K562 (cell line): Measurements from ENCODE around the gene POLR2A. TPM values are rescaled to one million over a fixed set of nuclear protein-coding genes. Genes with fewer than 3 reads are reported as not detected.
A peak's percentile ranks its signal among the peaks of the same experiment; 100 is the strongest.

Experiments
- ATAC-seq: fragments of 200-7000 bp; cut with Tn5 transposase; 3 replicates; pipeline ENCODE4 v1.9.1; 2020; ENCODE audit warnings: moderate library complexity
- BruUV-seq: library from RNA; stranded (reverse); fragments of 400-500 nt; replicated peaks from 2 replicates; lab custom pipeline; 2021; lab: Mats Ljungman, UMichigan
- CTCF ChIA-PET: fragments of 300-600 bp; formaldehyde crosslinking; extraction: SDS; loops from one replicate; lab custom pipeline; 2021; ENCODE audit warnings: low intra/inter-chr PET ratio; lab: Yijun Ruan, JAX
- POLR2A ChIA-PET: fragments of 300-600, 350-650 bp; sonication (Branson Sonifier 250); formaldehyde crosslinking; extraction: SDS; loops from one replicate; lab custom pipeline; 2021; ENCODE audit warnings: antibody characterized with exemption, inconsistent platforms; lab: Yijun Ruan, JAX
- DNase-seq, 4 experiments: peaks; one replicate each; pipeline versions ENCODE4 v3.0.0 to v3.0.0-alpha.2; 2011 to 2018; ENCODE audit warnings: low spot score in 3 of 4, mixed read lengths in 3 of 4; ENCODE audit errors: extremely low read depth in 1 of 4
- FAIRE-seq: peaks from 2 replicates; lab custom pipeline; 2011; peaks lifted over from hg19 to GRCh38; lab: Jason Lieb, UNC
- H2AFZ ChIP-seq: 2 replicates; pipeline ENCODE4 v1.6.0; 2011; ENCODE audit warnings: low read depth, low read length, control low read depth, inconsistent platforms
- H3K27ac ChIP-seq: fragments of 200-600 bp; 3 replicates; pipeline ENCODE4 v1.8.0; 2011; ENCODE audit warnings: low read depth, mild to moderate bottlenecking, control low read depth, inconsistent platforms, low read length, moderate library complexity, mixed read lengths; ENCODE audit errors: extremely low read depth
- H3K27me3 ChIP-seq, 2 experiments: fragments of 300-600 bp in 1 of 2; 2 replicates in 1 of 2; 3 replicates in 1 of 2; pipeline versions ENCODE4 v1.6.0 to v1.8.0; 2011; ENCODE audit warnings: inconsistent platforms in 2 of 2, low read length in 2 of 2, mild to moderate bottlenecking in 1 of 2, mixed read lengths in 1 of 2, moderate library complexity in 1 of 2; ENCODE audit not compliant: control insufficient read depth in 2 of 2, insufficient read depth in 2 of 2
- H3K36me3 ChIP-seq: fragments of 300-600 bp; 3 replicates; pipeline ENCODE4 v1.8.0; 2011; ENCODE audit warnings: mild to moderate bottlenecking, low read length, inconsistent platforms; ENCODE audit not compliant: control insufficient read depth, insufficient read depth
- H3K4me1 ChIP-seq, 2 experiments: fragments of 200-600 bp in 1 of 2; replicated peaks in 1 of 2; 2 replicates in 1 of 2; 3 replicates in 1 of 2; pipeline versions ENCODE4 v1.5.1 to v1.8.0; 2011; ENCODE audit warnings: inconsistent platforms in 2 of 2, low read length in 2 of 2, mild to moderate bottlenecking in 1 of 2, mixed read lengths in 1 of 2, moderate library complexity in 1 of 2; ENCODE audit not compliant: control insufficient read depth in 2 of 2, insufficient read depth in 2 of 2
- H3K4me2 ChIP-seq: 2 replicates; pipeline ENCODE4 v1.6.1; 2011; ENCODE audit warnings: low read length, control low read depth, inconsistent platforms, mixed read lengths; ENCODE audit not compliant: insufficient read depth
- H3K4me3 ChIP-seq: fragments of 200-600 bp; sonication (generic), shearing (Covaris generic); 2 replicates; pipeline ENCODE4 v1.5.1; 2016; ENCODE audit warnings: control low read depth, inconsistent platforms
- H3K79me2 ChIP-seq: fragments of 200-600 bp; 3 replicates; pipeline ENCODE4 v1.8.0; 2011; ENCODE audit warnings: low read length, inconsistent platforms; ENCODE audit not compliant: control insufficient read depth, insufficient read depth
- H3K9ac ChIP-seq, 2 experiments: 2 replicates each; pipeline versions ENCODE4 v1.6.0 to v1.6.1; 2011; ENCODE audit warnings: low read depth in 2 of 2, low read length in 2 of 2, control low read depth in 1 of 2, inconsistent platforms in 1 of 2, mild to moderate bottlenecking in 1 of 2, mixed read lengths in 1 of 2; ENCODE audit not compliant: insufficient read depth in 1 of 2
- H3K9me1 ChIP-seq: one replicate; pipeline ENCODE4 v1.6.0; 2011; ENCODE audit warnings: inconsistent platforms, mild to moderate bottlenecking, low read length, moderate library complexity; ENCODE audit not compliant: control insufficient read depth, insufficient read depth
- H3K9me3 ChIP-seq: replicated peaks from 2 replicates; pipeline ENCODE4 v1.5.1; 2011; ENCODE audit warnings: low read depth, low read length, inconsistent platforms; ENCODE audit not compliant: control insufficient read depth, insufficient read depth
- H4K20me1 ChIP-seq: replicated peaks from 2 replicates; pipeline ENCODE4 v1.6.1; 2011; ENCODE audit warnings: low read length, inconsistent platforms, mixed read lengths; ENCODE audit not compliant: control insufficient read depth, insufficient read depth
- AFF4 ChIP-seq: sonication (generic); formaldehyde crosslinking; IDR thresholded peaks from 2 replicates; pipeline ENCODE4 v1.8.0; 2023; ENCODE audit warnings: mild to moderate bottlenecking, missing genetic modification reagents
- ELK1 ChIP-seq: sonication (generic); formaldehyde crosslinking; IDR thresholded peaks from 2 replicates; pipeline ENCODE4 v1.8.1; 2022; ENCODE audit warnings: missing genetic modification reagents
- MYC ChIP-seq, 2 experiments: fragments of 250-450 bp in 1 of 2; sonication (Bioruptor Pico) in 1 of 2; IDR thresholded peaks; 2 replicates each; pipeline versions ENCODE4 v1.5.1 to v1.6.1; 2012 to 2021; ENCODE audit warnings: low read depth in 2 of 2, borderline replicate concordance in 1 of 2, improper control_type of control experiment in 1 of 2, low read length in 1 of 2, mild to moderate bottlenecking in 1 of 2, moderate library complexity in 1 of 2
- PML ChIP-seq: IDR thresholded peaks from 2 replicates; pipeline ENCODE4 v1.6.1; 2012; ENCODE audit warnings: low read length, inconsistent platforms
- ZNF121 ChIP-seq: sonication (generic); formaldehyde crosslinking; conservative IDR thresholded peaks from 2 replicates; pipeline ENCODE4 v1.8.0; 2022; ENCODE audit warnings: missing genetic modification reagents
- ZNF124 ChIP-seq: sonication (generic); formaldehyde crosslinking; IDR thresholded peaks from 2 replicates; pipeline ENCODE4 v1.8.1; 2022; ENCODE audit warnings: missing genetic modification reagents
- ZNF277 ChIP-seq: fragments of 250-450 bp; sonication (Bioruptor Pico); IDR thresholded peaks from 2 replicates; pipeline ENCODE4 v1.8.0; 2022; ENCODE audit warnings: inconsistent platforms, mild to moderate bottlenecking, moderate library complexity, borderline replicate concordance
- ZNF699 ChIP-seq: fragments of 250-450 bp; sonication (Bioruptor Pico); IDR thresholded peaks from 2 replicates; pipeline ENCODE4 v1.8.0; 2021; ENCODE audit warnings: mild to moderate bottlenecking, moderate library complexity; ENCODE audit not compliant: insufficient replicate concordance
- WGBS: fragments of 100-300 bp; shearing (Covaris generic); methylation state at CpG from one replicate; pipeline ENCODE4 v1.1.6; 2016; ENCODE audit warnings: low coverage, mixed read lengths; ENCODE audit not compliant: insufficient coverage; ENCODE audit errors: missing lambda C conversion rate; 5-methylcytosine and 5-hydroxymethylcytosine counted together
- in situ Hi-C: fragments of 300-500 bp; cut with MboI; formaldehyde crosslinking; loops from 4 replicates; pipeline ENCODE4 v1.15.0; 2018; ENCODE audit warnings: inconsistent platforms, mixed read lengths
- intact Hi-C: fragments of 100-400 bp; cut with micrococcal nuclease; formaldehyde crosslinking; loops from 2 replicates; pipeline ENCODE4 v1.14.2; 2022
- polyA plus RNA-seq, 8 experiments: library from polyadenylated mRNA; depleted of rRNA in 4 of 8; stranded (reverse) in 5 of 8; unstranded in 3 of 8; fragments of >200 nt; fragmentation: Nextera tagmentation in 2 of 8; fragmentation: Illumina TruSeq in 1 of 8; extraction: Ambion mirVana in 2 of 8; extraction: Trizol in 1 of 8; gene quantifications; 2 replicates each; pipeline versions ENCODE4 v1.2.1 to v1.2.3, GENCODE V29; 2011 to 2014; ENCODE audit warnings: inconsistent platforms in 1 of 8, missing spikeins in 1 of 8
- total RNA-seq, 7 experiments: library from RNA; depleted of rRNA in 6 of 7; stranded (reverse); fragments of >200 nt in 6 of 7; fragmentation: Illumina TruSeq in 2 of 7; extraction: Trizol in 2 of 7; gene quantifications; 2 replicates each; pipeline versions ENCODE4 v1.2.1 to v1.2.3, GENCODE V29; 2011 to 2021; ENCODE audit warnings: low replicate concordance in 1 of 7

The POLR2A gene
- total and polyA plus RNA-seq, 9 of the 15 experiments (the other 6 are each of a cell fraction or from before 2014, with no cell fraction given) = 1.3 to 109 (median 12.4) TPM

- Histone ChIP-seq H3K4me3 (no peak overlapping the region), H2AFZ (no peak overlapping the region), H3K9me1 (no peaks in the 10 kb centered on the region), H3K9ac (no peak overlapping the region), H3K27ac (no peak overlapping the region), H3K4me2 (no peak overlapping the region), H3K79me2 (peaks cover 92% of the 10 kb centered on the region), H3K9me3 (no peaks in the 10 kb centered on the region), H3K36me3 (peaks cover 68% of the 10 kb centered on the region; the same call in 2 of the 3 replicates), H3K27me3 (no peaks in the 10 kb centered on the region), H3K4me1 (peaks cover 7 to 11% of the 10 kb centered on the region in 2 experiments; a peak in 4 of 5 replicates), H4K20me1 (peaks cover 11% of the 10 kb centered on the region; the same call in 1 of the 2 replicates)
- FAIRE-seq = no peak
- no peak for DNase-seq
- intact Hi-C loops = no loop called here
- 83% methylated on average over 8 of the region's 8 CpGs for WGBS
- TF ChIP-seq ZNF121 (CRISPR knock-in tag) (peak; percentile 54), ZNF277 (CRISPR knock-in tag) (no peak)
- no TSS peak for BruUV-seq
- ATAC-seq = no peak
- in situ Hi-C loops = no loop called here
- CTCF ChIA-PET = no interaction called here
- POLR2A ChIA-PET = interaction anchor here (0.6 to 0.9 kb wide), 3 partner anchors 19 to 86 kb away, joined by 3 to 4 read pairs (median 3); partner anchors contain the start of gene TMEM256
Observed at GRCh38 chr17:7490144-7490543, 6.0 kb downstream of the POLR2A start.

GRCh38 chr17:7491583-7491982, 7.4 kb downstream of the POLR2A start:
- ATAC-seq = no peak
- Histone ChIP-seq H3K36me3 (peaks cover 77% of the 10 kb centered on the region), H3K4me2 (no peak overlapping the region), H3K9ac (no peak overlapping the region), H3K9me1 (no peaks in the 10 kb centered on the region), H3K79me2 (peaks cover 85% of the 10 kb centered on the region), H3K27ac (no peak overlapping the region), H3K4me3 (no peak overlapping the region), H3K4me1 (peaks cover 7 to 8% of the 10 kb centered on the region in 2 experiments; a peak in 4 of 5 replicates), H3K9me3 (no peaks in the 10 kb centered on the region), H2AFZ (no peak overlapping the region), H3K27me3 (no peaks in the 10 kb centered on the region), H4K20me1 (peaks cover 16% of the 10 kb centered on the region; the same call in 1 of the 2 replicates)
- POLR2A ChIA-PET = no interaction called here
- FAIRE-seq = no peak
- CTCF ChIA-PET = no interaction called here
- in situ Hi-C loops (no loop called here), intact Hi-C loops (no loop called here)
- DNase-seq = no peak
- WGBS = 86% methylated on average over 1 of the region's 1 CpG
- no TSS peak for BruUV-seq
- TF ChIP-seq PML (no peak), AFF4 (CRISPR knock-in tag) (no peak), ELK1 (no peak), ZNF699 (CRISPR knock-in tag) (no peak), MYC (IDR thresholded peaks at IDR 0.05; ENCODE audit: low read depth, low read length) (no peak), MYC (CRISPR knock-in tag; IDR thresholded peaks at IDR 0.05; ENCODE audit: borderline replicate concordance, low read depth) (no peak), ZNF124 (no peak)
